ENCODE measurements around the gene SULT1C3. TPM values are rescaled to one million over a fixed set of nuclear protein-coding genes. Genes with fewer than 3 reads are reported as not detected.

The SULT1C3 gene
- polyA plus RNA-seq, 2 of the 4 experiments (the other 2 are of a cell fraction): not detected

GRCh38 chr2:108270768-108271506 lies 31.2 kb downstream of the SULT1C3 start:
- ATAC-seq (no peak), DNase-seq (ENCODE audit: low read depth in 1 of 2, low spot score in 1 of 2) (no peak), FAIRE-seq (no peak)
- Histone ChIP-seq H3K9me3 (no peaks in the 10 kb centered on the region), H3K4me2 (peak overlapping the region; percentile 91), H3K4me3 (peak overlapping the region; percentile 38; the same call in 2 of the 3 replicates), H3K27ac (peak overlapping the region; percentile 83 to 97), H3K4me1 (peaks cover 58% of the 10 kb centered on the region)
- 59% methylated on average over 5 of the region's 5 CpGs for WGBS (ENCODE audit: missing lambda C conversion rate)
- POLR2A ChIA-PET: no interaction called here
- TF ChIP-seq EP300 (IDR thresholded peaks at IDR 0.05): no peak
- CTCF ChIA-PET: interaction anchor here (0.5 kb wide), 1 partner anchor 130 kb away, joined by 3 read pairs; no protein-coding TSS in a partner anchor

DNA sequence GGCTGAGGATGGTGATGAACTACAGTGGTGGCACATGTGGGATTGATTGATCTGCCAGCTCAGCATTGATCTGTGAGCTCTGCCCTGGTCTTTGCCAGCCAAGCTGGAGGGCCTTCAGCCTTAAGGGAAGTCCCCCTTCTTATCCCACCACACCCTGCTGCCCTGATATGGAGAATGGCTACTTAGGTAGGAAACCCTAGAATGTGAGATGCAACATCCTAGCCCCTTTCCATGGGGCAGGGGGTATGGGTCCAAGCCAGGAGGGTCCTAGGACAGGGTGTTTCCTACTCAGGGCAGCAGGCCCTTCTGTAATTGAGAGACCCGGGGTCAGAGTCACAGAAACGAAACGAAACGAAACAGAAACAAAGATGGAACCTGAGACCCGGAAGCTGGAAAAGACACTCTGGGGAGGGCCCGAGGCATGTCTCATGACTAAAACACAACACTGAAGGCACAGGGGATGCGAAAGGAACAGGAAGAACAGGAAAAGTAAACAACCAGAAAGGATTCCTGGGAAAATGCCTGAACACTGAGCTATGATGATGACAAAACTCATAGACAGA lies 32.0 kb downstream of the SULT1C3 start:
- peak; percentile 51 to 73; a peak in 5 of 6 replicates for ATAC-seq
- peak; percentile 82; the same call in 1 of the 2 replicates for TF ChIP-seq CHD4 (IDR thresholded peaks at IDR 0.05; ENCODE audit: borderline replicate concordance)
- no peak for TF ChIP-seq FOSL2 (IDR thresholded peaks at IDR 0.05)
- peak; percentile 41; the same call in 1 of the 2 replicates for TF ChIP-seq FOSL2 (CRISPR knock-in tag; IDR thresholded peaks at IDR 0.05)
- peak; percentile 17; the same call in 1 of the 2 replicates for TF ChIP-seq MAX (IDR thresholded peaks at IDR 0.05)
- TF ChIP-seq JUN (IDR thresholded peaks at IDR 0.05): peak in 1 of 2 experiments; percentile 30; a peak in 1 of 5 replicates
- TF ChIP-seq KDM1A (IDR thresholded peaks at IDR 0.05; ENCODE audit: low read depth): peak; percentile 91; the same call in 1 of the 2 replicates
- no peak for TF ChIP-seq CEBPB (IDR thresholded peaks at IDR 0.05)
- WGBS (ENCODE audit: missing lambda C conversion rate): 2% methylated on average over 7 of the region's 7 CpGs
- DNase-seq (ENCODE audit: low read depth in 1 of 2, low spot score in 1 of 2): peak; percentile 76 to 86
- peak overlapping the region; percentile 38 for H3K4me3 ChIP-seq
- H3K27ac ChIP-seq: peak overlapping the region; percentile 83 to 97
- H3K4me2 ChIP-seq: peak overlapping the region; percentile 91
- peaks cover 49% of the 10 kb centered on the region for H3K4me1 ChIP-seq
- POLR2A ChIA-PET: no interaction called here
- CTCF ChIA-PET: no interaction called here
- no peaks in the 10 kb centered on the region for H3K9me3 ChIP-seq
- FAIRE-seq: peak; percentile 7

- ATAC-seq (no peak), FAIRE-seq (no peak), DNase-seq (ENCODE audit: low read depth in 1 of 2, low spot score in 1 of 2) (no peak)
- Histone ChIP-seq H3K4me3 (no peak overlapping the region), H3K4me2 (peak overlapping the region; percentile 37), H3K27ac (0 out of 6 replicates have a peak overlapping the region, but pooled peaks of 1 of the 2 experiments have one; percentile 20), H3K9me3 (no peaks in the 10 kb centered on the region), H3K4me1 (peaks cover 17% of the 10 kb centered on the region; the same call in 2 of the 3 replicates)
- POLR2A ChIA-PET: no interaction called here
- CTCF ChIA-PET: interaction anchor here (1.4 kb wide), 1 partner anchor 28 kb away, joined by 3 read pairs; no protein-coding TSS in a partner anchor
- WGBS (ENCODE audit: missing lambda C conversion rate): 47% methylated on average over 2 of the region's 2 CpGs
- 0 out of 4 replicates have a peak, but pooled peaks of 1 of the 2 experiments have one; percentile 15 for TF ChIP-seq CEBPB (IDR thresholded peaks at IDR 0.05)
- TF ChIP-seq ZSCAN20 (CRISPR knock-in tag; IDR thresholded peaks at IDR 0.05): no peak
Measured at GRCh38 chr2:108278631-108279030, 38.9 kb downstream of the SULT1C3 start.

- H3K4me1 ChIP-seq: peaks cover 17% of the 10 kb centered on the region; the same call in 2 of the 3 replicates
- peak overlapping the region in 1 of 2 experiments; percentile 41; a peak in 1 of 6 replicates for H3K27ac ChIP-seq
- 80% methylated on average over 5 of the region's 5 CpGs for WGBS (ENCODE audit: missing lambda C conversion rate)
- DNase-seq (ENCODE audit: low read depth in 1 of 2, low spot score in 1 of 2): no peak
- CTCF ChIA-PET: interaction anchor here (1.4 kb wide), 1 partner anchor 27 kb away, joined by 3 read pairs; no protein-coding TSS in a partner anchor
- POLR2A ChIA-PET: no interaction called here
- no peak for FAIRE-seq
- H3K4me2 ChIP-seq: no peak overlapping the region
- H3K4me3 ChIP-seq: no peak overlapping the region
- ATAC-seq: no peak
- no peaks in the 10 kb centered on the region for H3K9me3 ChIP-seq
- TF ChIP-seq CHD2 (IDR thresholded peaks at IDR 0.05; ENCODE audit: low read length, partially characterized antibody) (no peak), ZFP36 (IDR thresholded peaks at IDR 0.05; ENCODE audit: borderline replicate concordance, partially characterized antibody) (no peak), EHF (CRISPR knock-in tag; IDR thresholded peaks at IDR 0.05) (no peak), BHLHE40 (IDR thresholded peaks at IDR 0.05; ENCODE audit: low read depth, low read length) (no peak), SREBF2 (IDR thresholded peaks at IDR 0.05) (no peak), PHF8 (IDR thresholded peaks at IDR 0.05; ENCODE audit: borderline replicate concordance, low read depth) (no peak), HEYL (CRISPR knock-in tag; IDR thresholded peaks at IDR 0.05) (no peak), RFX5 (IDR thresholded peaks at IDR 0.05) (no peak), GATA3 (IDR thresholded peaks at IDR 0.05; ENCODE audit: borderline replicate concordance) (no peak), KDM1A (IDR thresholded peaks at IDR 0.05; ENCODE audit: low read depth) (no peak), ZSCAN20 (CRISPR knock-in tag; IDR thresholded peaks at IDR 0.05) (no peak), CEBPB (IDR thresholded peaks at IDR 0.05) (no peak), CHD4 (IDR thresholded peaks at IDR 0.05; ENCODE audit: borderline replicate concordance) (no peak), HOXB5 (CRISPR knock-in tag; IDR thresholded peaks at IDR 0.05) (no peak), HOXA7 (CRISPR knock-in tag; IDR thresholded peaks at IDR 0.05) (no peak), SMC3 (IDR thresholded peaks at IDR 0.05) (no peak), PBX3 (IDR thresholded peaks at IDR 0.05) (no peak), USF2 (IDR thresholded peaks at IDR 0.05) (no peak), HES2 (IDR thresholded peaks at IDR 0.05) (no peak)
Measured at GRCh38 chr2:108279468-108279867, 39.7 kb downstream of the SULT1C3 start.

All from A549 (cell line).